Nephron (organoid): ENCODE measurements around the gene HNMT.

Experiments used
- H3K27ac Mint-ChIP-seq, 3 experiments: 2 replicates each; pipeline ENCODE4 v1.8.0; 2020; ENCODE audit warnings: mixed read lengths in 3 of 3, mild to moderate bottlenecking in 2 of 3, moderate library complexity in 1 of 3
- H3K27me3 Mint-ChIP-seq: 2 replicates; pipeline ENCODE4 v1.8.0; 2021; ENCODE audit warnings: low read depth, mild to moderate bottlenecking, moderate library complexity, mixed read lengths
- H3K36me3 Mint-ChIP-seq: 2 replicates; pipeline ENCODE4 v1.8.0; 2020; ENCODE audit warnings: low read depth, mixed read lengths
- H3K4me1 Mint-ChIP-seq: 2 replicates; pipeline ENCODE4 v1.8.0; 2020; ENCODE audit warnings: mixed read lengths
- H3K4me3 Mint-ChIP-seq, 3 experiments: 2 replicates each; pipeline ENCODE4 v1.8.0; 2020; ENCODE audit warnings: mild to moderate bottlenecking in 3 of 3, mixed read lengths in 3 of 3, moderate library complexity in 2 of 3
- H3K9me3 Mint-ChIP-seq: 2 replicates; pipeline ENCODE4 v1.8.0; 2020; ENCODE audit warnings: mixed read lengths
- TF ChIP-seq, protein P1 (sequence below), 3 experiments: fragments of 200-600 bp; sonication (generic); IDR thresholded peaks; one replicate each; pipeline ENCODE4 v1.5.0; 2021; ENCODE audit warnings: antibody characterized with exemption in 3 of 3; ENCODE audit not compliant: unreplicated experiment in 3 of 3

HNMT gene

DNA sequence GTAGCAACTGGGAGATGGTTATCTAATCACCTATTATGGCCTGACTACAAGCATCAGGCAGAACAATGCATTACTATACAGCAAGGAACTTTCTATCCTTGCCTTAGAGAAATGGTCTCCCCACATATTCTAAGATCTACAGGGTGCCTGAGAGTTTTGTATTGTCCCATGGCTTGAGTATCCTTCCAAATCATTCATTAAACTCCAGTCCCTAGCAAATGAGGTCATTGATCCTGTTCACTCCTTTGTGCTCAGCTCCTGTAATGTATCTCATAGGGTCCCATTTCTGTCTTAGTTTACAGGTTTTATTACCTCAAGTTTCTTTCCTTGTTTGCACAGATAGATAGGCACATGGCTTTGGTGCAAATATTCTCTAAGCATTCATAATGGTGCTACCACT, 9.0 kb downstream of the HNMT start:
- Mint-ChIP-seq H3K4me3 (no peak overlapping the region), H3K9me3 (no peaks in the 10 kb centered on the region), H3K4me1 (peaks cover 10% of the 10 kb centered on the region), H3K27ac (peak overlapping the region in 2 of 3 experiments; percentile 2 to 6), H3K36me3 (peaks cover 30% of the 10 kb centered on the region), H3K27me3 (no peaks in the 10 kb centered on the region)
- TF ChIP-seq, protein P1, sequence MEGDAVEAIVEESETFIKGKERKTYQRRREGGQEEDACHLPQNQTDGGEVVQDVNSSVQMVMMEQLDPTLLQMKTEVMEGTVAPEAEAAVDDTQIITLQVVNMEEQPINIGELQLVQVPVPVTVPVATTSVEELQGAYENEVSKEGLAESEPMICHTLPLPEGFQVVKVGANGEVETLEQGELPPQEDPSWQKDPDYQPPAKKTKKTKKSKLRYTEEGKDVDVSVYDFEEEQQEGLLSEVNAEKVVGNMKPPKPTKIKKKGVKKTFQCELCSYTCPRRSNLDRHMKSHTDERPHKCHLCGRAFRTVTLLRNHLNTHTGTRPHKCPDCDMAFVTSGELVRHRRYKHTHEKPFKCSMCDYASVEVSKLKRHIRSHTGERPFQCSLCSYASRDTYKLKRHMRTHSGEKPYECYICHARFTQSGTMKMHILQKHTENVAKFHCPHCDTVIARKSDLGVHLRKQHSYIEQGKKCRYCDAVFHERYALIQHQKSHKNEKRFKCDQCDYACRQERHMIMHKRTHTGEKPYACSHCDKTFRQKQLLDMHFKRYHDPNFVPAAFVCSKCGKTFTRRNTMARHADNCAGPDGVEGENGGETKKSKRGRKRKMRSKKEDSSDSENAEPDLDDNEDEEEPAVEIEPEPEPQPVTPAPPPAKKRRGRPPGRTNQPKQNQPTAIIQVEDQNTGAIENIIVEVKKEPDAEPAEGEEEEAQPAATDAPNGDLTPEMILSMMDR (IDR thresholded peaks at IDR 0.05; ENCODE audit: unreplicated experiment in 3 of 3) = no peak

DNA sequence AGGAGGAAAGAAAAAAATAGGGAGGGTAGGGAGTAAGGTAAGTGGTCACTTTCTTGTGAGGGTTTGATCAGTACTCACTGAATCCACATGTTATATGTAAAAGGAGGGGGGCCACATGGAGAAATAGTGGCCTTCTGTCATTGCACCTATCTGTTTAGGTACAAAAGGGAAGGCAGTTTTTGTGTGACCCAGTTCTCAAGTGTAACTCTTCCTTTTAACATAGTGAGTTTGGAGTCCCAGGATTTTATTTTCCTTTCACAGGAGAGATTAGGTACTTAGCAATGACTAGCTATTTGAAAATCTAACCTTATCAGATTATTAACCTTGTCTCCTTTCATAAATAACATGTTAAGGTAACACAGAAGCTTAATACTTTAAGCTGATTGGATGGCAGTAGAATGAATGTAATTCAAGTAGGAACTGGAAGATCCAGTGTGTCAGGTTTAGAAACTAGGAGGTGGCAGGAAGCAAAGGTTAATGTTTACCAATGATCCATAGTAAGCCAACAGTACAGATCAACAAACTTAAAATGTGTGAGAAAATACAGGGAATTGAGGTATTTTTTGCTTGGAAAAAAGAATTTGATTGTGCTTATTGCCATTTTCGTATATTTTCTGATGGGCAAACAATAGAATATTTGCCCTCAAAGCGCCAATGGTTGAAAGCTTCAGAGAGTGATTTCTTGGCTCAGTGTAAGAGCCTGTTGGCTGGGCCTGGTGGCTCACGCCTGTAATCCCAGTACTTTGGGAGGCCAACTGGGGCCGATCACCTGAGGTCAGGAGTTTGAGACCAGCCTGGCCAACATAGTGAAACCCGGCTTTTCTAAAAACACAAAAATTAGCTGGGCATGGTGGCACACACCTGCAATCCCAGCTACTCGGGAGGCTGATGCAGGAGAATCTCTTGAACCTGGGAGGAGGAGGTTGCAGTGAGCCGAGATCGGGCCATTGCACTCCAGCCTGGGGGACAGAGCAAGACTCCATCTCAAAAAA, 11.3 kb downstream of the HNMT start:
- H3K27me3 Mint-ChIP-seq = no peaks in the 10 kb centered on the region
- H3K4me3 Mint-ChIP-seq = no peak overlapping the region
- H3K9me3 Mint-ChIP-seq = no peaks in the 10 kb centered on the region
- H3K4me1 Mint-ChIP-seq = no peaks in the 10 kb centered on the region
- peaks cover 15% of the 10 kb centered on the region for H3K36me3 Mint-ChIP-seq
- H3K27ac Mint-ChIP-seq = peak overlapping the region; percentile 81 to 86 (median 83)
- TF ChIP-seq, protein P1 (IDR thresholded peaks at IDR 0.05; ENCODE audit: unreplicated experiment in 3 of 3) = no peak

DNA sequence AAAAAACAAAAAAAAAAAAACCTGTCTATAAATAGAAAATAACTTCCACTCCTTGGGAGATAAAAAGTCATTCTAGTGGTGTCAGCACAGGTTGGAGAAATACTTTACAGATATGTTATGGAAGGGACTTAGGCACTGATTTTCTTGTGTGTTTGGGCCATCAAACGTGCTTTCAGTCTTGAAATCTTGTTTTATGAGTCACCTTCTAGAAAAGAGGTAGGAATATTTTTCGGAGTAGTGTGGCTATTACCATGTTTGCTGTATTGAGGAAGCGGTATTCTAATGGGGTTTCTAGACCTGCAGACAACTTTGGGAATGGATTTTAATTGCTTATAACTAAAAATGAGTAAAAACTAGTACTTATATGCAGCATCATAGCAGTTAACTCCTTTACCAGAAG, 12.0 kb downstream of the HNMT start:
- no peak overlapping the region for H3K4me3 Mint-ChIP-seq
- H3K4me1 Mint-ChIP-seq = no peaks in the 10 kb centered on the region
- H3K27ac Mint-ChIP-seq = peak overlapping the region in 1 of 3 experiments; percentile 86
- H3K9me3 Mint-ChIP-seq = no peaks in the 10 kb centered on the region
- peaks cover 22% of the 10 kb centered on the region for H3K36me3 Mint-ChIP-seq
- no peaks in the 10 kb centered on the region for H3K27me3 Mint-ChIP-seq
- TF ChIP-seq, protein P1 (IDR thresholded peaks at IDR 0.05; ENCODE audit: unreplicated experiment in 3 of 3) = no peak

DNA sequence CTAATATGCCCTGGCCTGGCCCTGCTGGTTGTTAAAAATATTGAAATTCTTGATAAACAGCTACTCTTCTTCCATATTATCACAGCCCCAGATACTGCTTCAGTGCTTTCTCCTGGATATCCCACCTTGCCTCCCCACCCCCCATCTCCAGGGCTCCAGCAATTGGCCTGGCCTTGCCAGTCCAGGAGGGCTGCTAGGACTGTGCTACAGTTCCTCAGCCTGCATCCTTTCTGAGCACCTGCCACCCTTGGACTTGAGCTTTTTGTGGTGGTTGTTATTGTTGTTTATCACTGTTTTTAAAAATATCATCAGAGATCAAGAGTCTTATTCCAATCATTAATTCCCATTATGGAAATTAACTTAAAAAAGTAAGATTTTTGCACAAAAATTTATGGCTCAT, 13.5 kb downstream of the HNMT start:
- TF ChIP-seq, protein P1 (IDR thresholded peaks at IDR 0.05; ENCODE audit: unreplicated experiment in 3 of 3) = no peak
- Mint-ChIP-seq H3K36me3 (peaks cover 35% of the 10 kb centered on the region), H3K27ac (no peak overlapping the region), H3K4me3 (no peak overlapping the region), H3K27me3 (no peaks in the 10 kb centered on the region), H3K9me3 (no peaks in the 10 kb centered on the region), H3K4me1 (no peaks in the 10 kb centered on the region)

DNA sequence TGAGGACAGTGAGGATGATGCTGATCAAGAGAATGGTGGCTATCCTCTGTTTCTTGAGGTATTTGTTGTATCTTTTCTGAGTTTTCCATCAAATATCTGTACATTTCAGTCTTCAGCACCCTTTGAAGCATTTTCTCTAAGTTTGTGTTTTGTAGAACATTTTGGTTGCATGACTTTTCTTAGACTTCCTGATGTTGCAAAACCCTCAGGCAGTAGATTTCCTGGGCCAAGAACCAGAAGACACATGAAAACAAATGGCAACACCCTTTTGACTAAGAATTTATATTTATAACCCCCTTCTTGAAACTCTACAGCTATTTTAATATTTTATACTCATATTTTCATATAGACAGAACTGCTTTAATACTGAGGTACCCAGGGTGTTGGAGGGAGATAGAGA, 16.2 kb downstream of the HNMT start:
- Mint-ChIP-seq H3K36me3 (peaks cover 29% of the 10 kb centered on the region), H3K27ac (no peak overlapping the region), H3K9me3 (no peaks in the 10 kb centered on the region), H3K4me1 (no peaks in the 10 kb centered on the region), H3K4me3 (no peak overlapping the region), H3K27me3 (no peaks in the 10 kb centered on the region)
- TF ChIP-seq, protein P1 (IDR thresholded peaks at IDR 0.05; ENCODE audit: unreplicated experiment in 3 of 3) = no peak
